ENCODE data around the gene LRG1.

- TF ChIP-seq CTCF (IDR thresholded peaks at IDR 0.05) = no peak
- TF ChIP-seq POLR2A (IDR thresholded peaks at IDR 0.05) = no peak
Measured at GRCh38 chr19:4570402-4570801, 30.6 kb upstream of the LRG1 start.
